Liver (tissue), 9 donors: ENCODE data around the gene AOPEP. TPM values are rescaled to one million over a fixed set of nuclear protein-coding genes. Genes with fewer than 3 reads are reported as not detected.

ENCODE experiments used
- DNase-seq: peaks from one replicate; pipeline ENCODE4 v3.0.0-alpha.2; 2017; ENCODE audit warnings: low spot score
- H3K27ac ChIP-seq, 2 donors: one replicate each; pipeline ENCODE4 v1.7.0; 2013; ENCODE audit warnings: inconsistent platforms in 2 of 2, low read length in 2 of 2, control low read depth in 1 of 2, low read depth in 1 of 2, mild to moderate bottlenecking in 1 of 2
- H3K27me3 ChIP-seq, 4 donors: one replicate each; pipeline versions ENCODE4 v1.6.1 to v1.7.0; 2013; ENCODE audit warnings: low read length in 3 of 4, inconsistent platforms in 1 of 4, mild to moderate bottlenecking in 1 of 4, moderate library complexity in 1 of 4; ENCODE audit not compliant: control insufficient read depth in 4 of 4, insufficient read depth in 4 of 4
- H3K36me3 ChIP-seq, 4 donors: one replicate each; pipeline versions ENCODE4 v1.6.1 to v1.7.0; 2013; ENCODE audit warnings: low read length in 3 of 4, mild to moderate bottlenecking in 3 of 4, low read depth in 1 of 4, moderate library complexity in 1 of 4; ENCODE audit not compliant: control insufficient read depth in 4 of 4, insufficient read depth in 3 of 4
- H3K4me1 ChIP-seq, 4 donors: one replicate each; pipeline versions ENCODE4 v1.6.1 to v1.7.0; 2013; ENCODE audit warnings: low read length in 3 of 4, mild to moderate bottlenecking in 3 of 4, moderate library complexity in 1 of 4; ENCODE audit not compliant: control insufficient read depth in 4 of 4, insufficient read depth in 4 of 4
- H3K4me3 ChIP-seq, 3 donors: one replicate each; pipeline versions ENCODE4 v1.6.1 to v1.7.0; 2013; ENCODE audit warnings: low read length in 3 of 3, control low read depth in 1 of 3, low read depth in 1 of 3, mild to moderate bottlenecking in 1 of 3
- H3K9ac ChIP-seq, 2 donors: one replicate each; pipeline ENCODE4 v1.7.0; 2013; ENCODE audit warnings: low read length in 2 of 2, mild to moderate bottlenecking in 2 of 2, moderate library complexity in 2 of 2, control low read depth in 1 of 2, low read depth in 1 of 2
- H3K9me3 ChIP-seq, 4 donors: one replicate each; pipeline versions ENCODE4 v1.6.1 to v1.7.0; 2013; ENCODE audit warnings: low read length in 3 of 4; ENCODE audit not compliant: control insufficient read depth in 4 of 4
- EGR1 ChIP-seq, 2 donors: IDR thresholded peaks; 2 replicates each; pipeline ENCODE4 v1.6.1; 2016 to 2018; ENCODE audit warnings: antibody characterized with exemption in 2 of 2, low read depth in 2 of 2
- FOXA1 ChIP-seq: IDR thresholded peaks from 2 replicates; pipeline ENCODE4 v1.6.1; 2016; ENCODE audit warnings: antibody characterized with exemption
- FOXA2 ChIP-seq: IDR thresholded peaks from 2 replicates; pipeline ENCODE4 v1.6.1; 2016; ENCODE audit warnings: antibody characterized with exemption
- GABPA ChIP-seq, 2 donors: IDR thresholded peaks in 1 of 2; conservative IDR thresholded peaks in 1 of 2; 2 replicates each; pipeline ENCODE4 v1.6.1; 2016; ENCODE audit warnings: antibody characterized with exemption in 2 of 2, mild to moderate bottlenecking in 1 of 2, moderate library complexity in 1 of 2
- HNF4A ChIP-seq, 2 donors: conservative IDR thresholded peaks; 2 replicates each; pipeline ENCODE4 v1.6.1; 2016; ENCODE audit warnings: antibody characterized with exemption in 2 of 2, mild to moderate bottlenecking in 2 of 2
- HNF4G ChIP-seq: IDR thresholded peaks from 2 replicates; pipeline ENCODE4 v1.6.1; 2016; ENCODE audit warnings: antibody characterized with exemption
- JUND ChIP-seq, 2 donors: IDR thresholded peaks; 2 replicates each; pipeline ENCODE4 v1.6.1; 2016; ENCODE audit warnings: antibody characterized with exemption in 2 of 2
- NR2F2 ChIP-seq: IDR thresholded peaks from 2 replicates; pipeline ENCODE4 v1.6.1; 2016; ENCODE audit warnings: antibody characterized with exemption
- RAD21 ChIP-seq, 2 donors: IDR thresholded peaks; 2 replicates each; pipeline ENCODE4 v1.6.1; 2016; ENCODE audit warnings: antibody characterized with exemption in 2 of 2, mild to moderate bottlenecking in 2 of 2
- RXRA ChIP-seq, 2 donors: IDR thresholded peaks; 2 replicates each; pipeline ENCODE4 v1.6.1; 2017 to 2018; ENCODE audit warnings: antibody characterized with exemption in 2 of 2, mild to moderate bottlenecking in 1 of 2
- SP1 ChIP-seq: IDR thresholded peaks from 2 replicates; pipeline ENCODE4 v1.6.1; 2018; ENCODE audit warnings: antibody characterized with exemption, mild to moderate bottlenecking
- TAF1 ChIP-seq: conservative IDR thresholded peaks from 2 replicates; pipeline ENCODE4 v1.6.1; 2016; ENCODE audit warnings: antibody characterized with exemption, mild to moderate bottlenecking
- YY1 ChIP-seq: IDR thresholded peaks from 2 replicates; pipeline ENCODE4 v1.6.1; 2016; ENCODE audit warnings: antibody characterized with exemption, mild to moderate bottlenecking
- WGBS: extraction: QIAGEN DNeasy Blood & Tissue Kit; methylation state at CpG from one replicate; pipeline ENCODE4 v1.1.7; 2013; 5-methylcytosine and 5-hydroxymethylcytosine counted together
- polyA plus RNA-seq, 2 donors: library from polyadenylated mRNA; stranded (reverse) in 1 of 2; unstranded in 1 of 2; fragments of 200-250 nt in 1 of 2; fragments of >200 nt in 1 of 2; fragmentation: Nextera tagmentation in 1 of 2; extraction: Ambion mirVana in 1 of 2; gene quantifications; one replicate each; pipeline versions ENCODE4 v1.2.1 to v1.2.3, GENCODE V29; 2013 to 2015
- total RNA-seq, 2 donors: library from RNA; depleted of rRNA; stranded (reverse); fragments of >200 nt; gene quantifications; one replicate each; pipeline ENCODE4 v1.2.3, GENCODE V29; 2014
- TF ChIP-seq, protein P1 (sequence below): fragments of 150-350 bp; IDR thresholded peaks from 2 replicates; pipeline ENCODE4 v1.5.1; 2017; ENCODE audit warnings: improper control_type of control experiment, low read depth, low read length; ENCODE audit not compliant: missing input control
- TF ChIP-seq, protein P2 (sequence below): IDR thresholded peaks from 2 replicates; pipeline ENCODE4 v1.6.1; 2016; ENCODE audit warnings: antibody characterized with exemption
- TF ChIP-seq, protein P3 (sequence below): IDR thresholded peaks from 2 replicates; pipeline ENCODE4 v1.6.1; 2016; ENCODE audit warnings: antibody characterized with exemption, mild to moderate bottlenecking
- TF ChIP-seq, protein P4 (sequence below): IDR thresholded peaks from 2 replicates; pipeline ENCODE4 v1.6.1; 2016; ENCODE audit warnings: antibody characterized with exemption
- TF ChIP-seq, protein P5 (sequence below): IDR thresholded peaks from 2 replicates; pipeline ENCODE4 v1.6.1; 2016; ENCODE audit warnings: antibody characterized with exemption
- donor health status: healthy.
- donor health status: healthy.
- donor health status: healthy.
- donor health status: healthy.
- donor health status: healthy.

AOPEP gene
- total and polyA plus RNA-seq, 4 donors: 22.2 to 77.1 (median 34.8) TPM

DNA sequence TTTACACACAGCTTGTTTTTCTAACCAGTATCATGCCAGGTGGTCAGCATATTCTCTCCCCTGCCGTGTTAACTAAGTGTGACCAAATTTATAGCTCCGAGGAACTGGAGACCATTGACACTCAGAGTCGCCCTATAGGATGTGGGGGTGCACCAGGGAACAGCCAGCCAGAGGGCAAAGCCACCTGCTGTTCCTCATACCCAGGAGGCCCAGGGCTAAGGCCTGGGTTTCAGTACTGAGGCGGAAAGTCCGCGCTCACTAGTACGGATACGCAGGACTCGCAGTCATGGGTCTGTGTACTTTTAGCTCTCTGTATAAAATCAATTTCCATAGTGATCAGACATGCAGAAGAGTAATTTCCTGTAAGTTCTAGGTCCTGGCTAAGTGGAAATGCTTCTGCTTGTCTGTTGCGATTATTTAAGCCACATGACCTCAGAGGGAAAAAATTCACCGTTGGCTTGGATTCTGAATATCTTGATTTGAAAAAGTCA lies 247.0 kb downstream of the AOPEP start:
- Histone ChIP-seq H3K27ac (peak overlapping the region; percentile 86 to 98), H3K9me3 (no peaks in the 10 kb centered on the region), H3K27me3 (no peaks in the 10 kb centered on the region), H3K36me3 (no peaks in the 10 kb centered on the region), H3K9ac (peak overlapping the region in 1 of 2 donors; percentile 67), H3K4me1 (peaks cover 9 to 71% (median 43%) of the 10 kb centered on the region in 4 donors), H3K4me3 (no peak overlapping the region)
- 75% methylated on average over 11 of the region's 11 CpGs for WGBS
- no peak for DNase-seq
- TF ChIP-seq RXRA (IDR thresholded peaks at IDR 0.05): no peak
- no peak for TF ChIP-seq JUND (IDR thresholded peaks at IDR 0.05)
- TF ChIP-seq, protein P1, sequence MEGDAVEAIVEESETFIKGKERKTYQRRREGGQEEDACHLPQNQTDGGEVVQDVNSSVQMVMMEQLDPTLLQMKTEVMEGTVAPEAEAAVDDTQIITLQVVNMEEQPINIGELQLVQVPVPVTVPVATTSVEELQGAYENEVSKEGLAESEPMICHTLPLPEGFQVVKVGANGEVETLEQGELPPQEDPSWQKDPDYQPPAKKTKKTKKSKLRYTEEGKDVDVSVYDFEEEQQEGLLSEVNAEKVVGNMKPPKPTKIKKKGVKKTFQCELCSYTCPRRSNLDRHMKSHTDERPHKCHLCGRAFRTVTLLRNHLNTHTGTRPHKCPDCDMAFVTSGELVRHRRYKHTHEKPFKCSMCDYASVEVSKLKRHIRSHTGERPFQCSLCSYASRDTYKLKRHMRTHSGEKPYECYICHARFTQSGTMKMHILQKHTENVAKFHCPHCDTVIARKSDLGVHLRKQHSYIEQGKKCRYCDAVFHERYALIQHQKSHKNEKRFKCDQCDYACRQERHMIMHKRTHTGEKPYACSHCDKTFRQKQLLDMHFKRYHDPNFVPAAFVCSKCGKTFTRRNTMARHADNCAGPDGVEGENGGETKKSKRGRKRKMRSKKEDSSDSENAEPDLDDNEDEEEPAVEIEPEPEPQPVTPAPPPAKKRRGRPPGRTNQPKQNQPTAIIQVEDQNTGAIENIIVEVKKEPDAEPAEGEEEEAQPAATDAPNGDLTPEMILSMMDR: no peak
- no peak for TF ChIP-seq HNF4G
- no peak for TF ChIP-seq FOXA2
- TF ChIP-seq, protein P2, sequence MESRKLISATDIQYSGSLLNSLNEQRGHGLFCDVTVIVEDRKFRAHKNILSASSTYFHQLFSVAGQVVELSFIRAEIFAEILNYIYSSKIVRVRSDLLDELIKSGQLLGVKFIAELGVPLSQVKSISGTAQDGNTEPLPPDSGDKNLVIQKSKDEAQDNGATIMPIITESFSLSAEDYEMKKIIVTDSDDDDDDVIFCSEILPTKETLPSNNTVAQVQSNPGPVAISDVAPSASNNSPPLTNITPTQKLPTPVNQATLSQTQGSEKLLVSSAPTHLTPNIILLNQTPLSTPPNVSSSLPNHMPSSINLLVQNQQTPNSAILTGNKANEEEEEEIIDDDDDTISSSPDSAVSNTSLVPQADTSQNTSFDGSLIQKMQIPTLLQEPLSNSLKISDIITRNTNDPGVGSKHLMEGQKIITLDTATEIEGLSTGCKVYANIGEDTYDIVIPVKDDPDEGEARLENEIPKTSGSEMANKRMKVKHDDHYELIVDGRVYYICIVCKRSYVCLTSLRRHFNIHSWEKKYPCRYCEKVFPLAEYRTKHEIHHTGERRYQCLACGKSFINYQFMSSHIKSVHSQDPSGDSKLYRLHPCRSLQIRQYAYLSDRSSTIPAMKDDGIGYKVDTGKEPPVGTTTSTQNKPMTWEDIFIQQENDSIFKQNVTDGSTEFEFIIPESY: no peak
- TF ChIP-seq NR2F2: no peak

DNA sequence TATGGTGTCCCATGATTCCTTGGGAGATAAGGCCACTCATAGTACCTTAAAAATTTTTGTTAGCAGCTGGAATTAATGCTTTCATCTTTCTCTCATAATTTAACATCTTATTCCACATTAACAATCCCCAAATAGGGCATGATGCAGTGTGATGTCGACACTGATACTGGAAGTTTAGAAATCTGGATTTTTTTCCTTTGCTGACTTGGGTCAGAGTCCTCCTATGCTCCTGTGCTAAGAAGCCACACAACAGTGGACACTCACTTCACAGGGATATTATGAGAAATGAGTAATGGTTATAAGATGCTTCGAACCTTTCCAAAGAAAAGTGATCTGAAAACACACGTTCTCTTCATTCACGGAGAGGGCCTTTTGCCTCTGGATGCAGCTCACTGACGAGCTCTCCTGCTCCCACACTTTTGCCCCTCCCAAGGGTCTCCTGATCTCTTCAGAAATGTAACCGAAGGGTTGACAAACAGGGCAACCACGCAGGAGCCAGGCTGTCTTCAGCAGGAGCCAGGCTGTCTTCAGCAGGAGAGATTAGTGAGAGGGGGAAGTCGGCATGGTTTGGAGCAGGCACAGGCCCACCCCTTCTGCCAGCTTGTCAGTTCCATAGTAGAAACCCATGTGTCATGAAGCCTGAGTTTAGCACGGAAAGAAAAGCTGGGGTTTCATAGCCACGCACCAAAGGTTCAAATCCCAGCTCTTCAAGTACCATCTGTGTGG lies 247.8 kb downstream of the AOPEP start:
- no peak for DNase-seq
- H3K4me1 ChIP-seq: peaks cover 9 to 71% (median 40%) of the 10 kb centered on the region in 4 donors
- no peaks in the 10 kb centered on the region for H3K9me3 ChIP-seq
- H3K36me3 ChIP-seq: no peaks in the 10 kb centered on the region
- peak overlapping the region; percentile 86 to 98 for H3K27ac ChIP-seq
- no peak overlapping the region for H3K4me3 ChIP-seq
- H3K27me3 ChIP-seq: no peaks in the 10 kb centered on the region
- 77% methylated on average over 10 of the region's 10 CpGs for WGBS
- peak overlapping the region; percentile 15 to 54 for H3K9ac ChIP-seq
- TF ChIP-seq, protein P2: peak; percentile 19
- TF ChIP-seq, protein P1: no peak
- TF ChIP-seq FOXA2 (no peak), HNF4A (conservative IDR thresholded peaks at IDR 0.05) (peak; percentile 81 to 88), JUND (IDR thresholded peaks at IDR 0.05) (peak in 1 of 2 donors; percentile 58), NR2F2 (no peak), RAD21 (IDR thresholded peaks at IDR 0.05) (peak; percentile 19 to 46), GABPA (IDR thresholded peaks at IDR 0.05 in 1 of 2, conservative IDR thresholded peaks at IDR 0.05 in 1 of 2) (no peak), RXRA (IDR thresholded peaks at IDR 0.05) (peak; percentile 74 to 87), FOXA1 (no peak), EGR1 (IDR thresholded peaks at IDR 0.05; ENCODE audit: low read depth in 2 of 2) (no peak), SP1 (peak; percentile 75), HNF4G (peak; percentile 62), TAF1 (no peak), YY1 (peak; percentile 30)
- TF ChIP-seq, protein P3, sequence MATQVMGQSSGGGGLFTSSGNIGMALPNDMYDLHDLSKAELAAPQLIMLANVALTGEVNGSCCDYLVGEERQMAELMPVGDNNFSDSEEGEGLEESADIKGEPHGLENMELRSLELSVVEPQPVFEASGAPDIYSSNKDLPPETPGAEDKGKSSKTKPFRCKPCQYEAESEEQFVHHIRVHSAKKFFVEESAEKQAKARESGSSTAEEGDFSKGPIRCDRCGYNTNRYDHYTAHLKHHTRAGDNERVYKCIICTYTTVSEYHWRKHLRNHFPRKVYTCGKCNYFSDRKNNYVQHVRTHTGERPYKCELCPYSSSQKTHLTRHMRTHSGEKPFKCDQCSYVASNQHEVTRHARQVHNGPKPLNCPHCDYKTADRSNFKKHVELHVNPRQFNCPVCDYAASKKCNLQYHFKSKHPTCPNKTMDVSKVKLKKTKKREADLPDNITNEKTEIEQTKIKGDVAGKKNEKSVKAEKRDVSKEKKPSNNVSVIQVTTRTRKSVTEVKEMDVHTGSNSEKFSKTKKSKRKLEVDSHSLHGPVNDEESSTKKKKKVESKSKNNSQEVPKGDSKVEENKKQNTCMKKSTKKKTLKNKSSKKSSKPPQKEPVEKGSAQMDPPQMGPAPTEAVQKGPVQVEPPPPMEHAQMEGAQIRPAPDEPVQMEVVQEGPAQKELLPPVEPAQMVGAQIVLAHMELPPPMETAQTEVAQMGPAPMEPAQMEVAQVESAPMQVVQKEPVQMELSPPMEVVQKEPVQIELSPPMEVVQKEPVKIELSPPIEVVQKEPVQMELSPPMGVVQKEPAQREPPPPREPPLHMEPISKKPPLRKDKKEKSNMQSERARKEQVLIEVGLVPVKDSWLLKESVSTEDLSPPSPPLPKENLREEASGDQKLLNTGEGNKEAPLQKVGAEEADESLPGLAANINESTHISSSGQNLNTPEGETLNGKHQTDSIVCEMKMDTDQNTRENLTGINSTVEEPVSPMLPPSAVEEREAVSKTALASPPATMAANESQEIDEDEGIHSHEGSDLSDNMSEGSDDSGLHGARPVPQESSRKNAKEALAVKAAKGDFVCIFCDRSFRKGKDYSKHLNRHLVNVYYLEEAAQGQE: peak; percentile 47
- TF ChIP-seq, protein P4, sequence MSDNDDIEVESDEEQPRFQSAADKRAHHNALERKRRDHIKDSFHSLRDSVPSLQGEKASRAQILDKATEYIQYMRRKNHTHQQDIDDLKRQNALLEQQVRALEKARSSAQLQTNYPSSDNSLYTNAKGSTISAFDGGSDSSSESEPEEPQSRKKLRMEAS: no peak
- TF ChIP-seq, protein P5, sequence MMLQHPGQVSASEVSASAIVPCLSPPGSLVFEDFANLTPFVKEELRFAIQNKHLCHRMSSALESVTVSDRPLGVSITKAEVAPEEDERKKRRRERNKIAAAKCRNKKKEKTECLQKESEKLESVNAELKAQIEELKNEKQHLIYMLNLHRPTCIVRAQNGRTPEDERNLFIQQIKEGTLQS: peak; percentile 66
